NOMO-1 (cell line): Measurements from ENCODE around the gene ADAMTS2.

Experiments
- DNase-seq, 2 experiments: peaks; one replicate each; lab custom pipeline; 2025; ENCODE audit not compliant: unreplicated experiment in 2 of 2; lab: John Stamatoyannopoulos, UW

ADAMTS2 gene

DNA sequence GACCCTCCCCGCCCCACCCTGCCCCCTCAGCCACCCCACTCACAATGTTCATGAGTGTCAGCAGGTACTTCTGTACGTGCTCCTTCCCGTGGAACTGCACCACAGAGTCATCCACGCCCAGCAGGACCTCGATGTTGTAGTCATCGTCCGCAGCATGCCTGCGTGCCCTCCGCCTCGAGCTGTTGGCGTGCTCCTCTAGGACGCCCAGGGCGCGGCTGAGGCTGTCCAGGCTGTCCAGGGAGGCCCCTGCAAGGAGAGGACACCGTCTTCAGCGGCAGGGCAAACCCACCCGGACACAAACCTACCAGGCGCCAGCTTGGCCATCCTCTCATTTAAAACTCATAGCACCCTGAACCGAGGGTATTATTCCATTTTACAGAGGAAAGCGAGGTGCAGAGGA, 137.8 kb downstream of the ADAMTS2 start:
- DNase-seq: no peak

DNA sequence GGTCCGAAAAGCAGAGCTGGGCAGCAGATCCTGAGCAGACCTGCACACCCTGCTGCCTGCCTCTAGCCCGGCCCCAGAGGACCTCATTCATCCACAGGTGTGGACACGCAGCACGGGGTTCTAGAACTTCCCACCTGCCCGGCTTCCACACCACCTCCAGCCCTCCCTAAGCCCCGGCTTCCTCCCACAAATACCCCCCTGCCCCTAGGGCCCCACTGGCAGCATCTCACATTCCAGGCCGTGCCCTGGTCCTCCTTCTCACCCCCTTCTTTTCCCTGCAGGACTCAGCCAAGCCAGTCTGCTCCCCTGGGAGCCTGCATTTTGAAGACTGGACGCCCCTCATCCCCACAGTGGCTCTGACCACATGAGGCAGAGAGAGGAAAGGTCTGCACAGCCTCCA, 138.9 kb downstream of the ADAMTS2 start:
- no peak for DNase-seq

DNA sequence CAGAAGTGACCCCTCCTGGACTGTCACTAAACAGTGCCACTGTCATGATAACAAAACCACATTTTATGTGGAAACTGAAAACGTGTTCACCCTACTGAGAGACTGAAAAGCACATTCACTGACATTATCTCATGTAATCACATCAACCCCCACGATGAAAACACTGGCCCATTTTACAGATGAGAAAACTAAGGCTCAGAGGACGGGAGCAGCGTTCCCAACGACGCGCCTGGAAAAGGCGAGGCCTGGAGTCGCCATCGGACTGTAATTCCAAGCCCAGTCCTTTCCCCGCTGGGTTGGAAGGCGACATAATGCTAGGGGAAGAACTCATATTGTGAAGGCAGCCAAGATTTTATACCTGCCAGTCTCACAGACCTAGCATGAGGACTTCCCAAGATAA, 140.0 kb downstream of the ADAMTS2 start:
- no peak for DNase-seq

DNA sequence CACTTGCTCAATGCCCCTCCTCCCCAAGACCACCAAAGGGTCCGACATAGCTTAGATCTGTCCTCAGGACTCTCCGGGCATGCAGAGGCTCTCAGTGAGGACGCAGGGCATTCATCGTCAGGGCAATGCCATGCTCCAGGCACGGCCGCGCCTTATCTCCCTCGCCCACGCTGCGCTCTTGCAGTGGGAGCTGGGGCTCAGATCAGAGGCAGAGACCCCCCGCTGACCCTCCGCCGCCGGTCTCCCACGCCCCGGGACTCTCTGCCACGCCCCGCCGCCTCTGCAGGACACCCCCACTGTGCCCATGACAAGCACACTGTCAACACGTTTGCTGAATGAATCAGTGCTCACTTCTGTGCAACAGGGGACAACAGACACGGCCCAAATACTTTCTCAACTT, 140.7 kb downstream of the ADAMTS2 start:
- no peak for DNase-seq

DNA sequence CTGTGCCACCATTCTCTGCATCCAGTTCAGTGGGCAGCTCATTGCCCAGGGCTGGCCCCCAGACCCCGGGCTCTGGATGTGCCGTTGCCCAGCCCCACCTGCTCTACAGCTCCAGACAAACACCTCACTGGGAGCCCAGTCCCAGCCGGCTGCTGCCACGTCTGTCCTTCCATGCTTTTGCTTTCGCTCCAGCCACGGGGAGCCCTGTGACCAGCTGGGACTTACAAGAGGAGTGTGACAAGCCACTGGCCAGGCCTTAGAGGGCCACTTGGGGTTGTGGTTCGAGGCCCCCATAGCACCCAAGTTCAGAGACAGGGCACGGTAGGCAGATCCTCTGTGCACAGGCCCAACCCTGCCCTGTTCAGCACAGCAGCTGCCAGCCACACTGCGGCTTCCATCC, 142.0 kb downstream of the ADAMTS2 start:
- DNase-seq: no peak

DNA sequence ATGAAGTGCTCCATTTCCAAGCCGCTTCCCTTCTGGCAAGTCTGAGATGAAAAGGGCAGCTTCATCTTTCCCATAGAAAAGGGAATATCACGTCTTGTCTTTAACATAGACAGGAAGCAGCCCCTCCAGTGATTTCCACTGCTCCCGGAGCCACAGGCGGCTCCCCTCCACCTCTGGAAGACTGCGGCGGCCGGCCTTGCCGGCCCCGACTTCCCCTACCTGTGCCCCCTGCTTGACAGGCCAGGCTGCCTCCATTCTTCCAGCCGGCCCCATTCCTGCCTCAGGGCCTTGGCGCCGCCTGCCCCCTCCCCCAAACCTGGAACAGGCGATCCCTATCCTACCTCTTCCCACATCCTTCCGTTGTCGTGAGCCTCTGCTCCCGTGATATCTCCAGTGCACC, 143.3 kb downstream of the ADAMTS2 start:
- DNase-seq: no peak

DNA sequence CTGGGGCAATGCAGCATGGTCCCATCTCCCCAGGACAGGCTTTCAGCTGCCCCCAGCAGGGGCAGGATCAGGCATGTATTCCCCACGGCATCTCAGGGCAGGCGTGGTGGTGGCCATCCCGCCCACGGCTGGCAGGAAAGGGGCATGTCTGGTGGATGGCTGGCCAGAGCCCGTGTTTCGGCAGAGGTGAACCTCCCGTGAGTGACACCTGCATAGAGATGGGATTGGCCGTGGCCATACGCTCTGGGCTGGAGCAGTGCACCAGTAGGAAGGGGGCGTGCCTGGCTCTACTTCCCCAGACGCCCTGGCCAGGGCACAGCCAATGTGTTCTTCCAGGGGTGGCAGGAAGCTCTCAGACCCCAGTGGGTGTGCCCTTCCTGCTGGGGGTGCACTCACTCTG, 146.0 kb downstream of the ADAMTS2 start:
- DNase-seq: no peak

DNA sequence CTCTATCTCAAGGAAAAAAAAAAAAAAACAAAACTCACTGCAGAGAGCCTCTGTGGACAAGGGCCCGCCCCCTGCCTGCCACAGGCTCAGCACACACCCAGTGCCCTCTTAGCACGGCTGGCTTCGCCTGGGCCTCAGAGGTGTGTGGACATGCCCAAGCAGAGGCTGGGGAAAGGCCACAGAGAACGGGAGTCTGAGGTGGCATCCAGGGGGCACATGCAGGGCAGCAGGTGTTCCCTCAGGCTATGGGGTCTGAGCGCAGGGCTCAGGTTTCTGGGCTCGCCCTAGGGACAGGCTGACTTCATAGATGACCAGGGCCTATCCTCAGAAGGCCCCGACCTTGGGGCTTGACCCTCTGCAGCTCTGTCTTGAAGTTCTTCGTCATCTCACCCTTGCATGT, 146.4 kb downstream of the ADAMTS2 start:
- DNase-seq: no peak

DNA sequence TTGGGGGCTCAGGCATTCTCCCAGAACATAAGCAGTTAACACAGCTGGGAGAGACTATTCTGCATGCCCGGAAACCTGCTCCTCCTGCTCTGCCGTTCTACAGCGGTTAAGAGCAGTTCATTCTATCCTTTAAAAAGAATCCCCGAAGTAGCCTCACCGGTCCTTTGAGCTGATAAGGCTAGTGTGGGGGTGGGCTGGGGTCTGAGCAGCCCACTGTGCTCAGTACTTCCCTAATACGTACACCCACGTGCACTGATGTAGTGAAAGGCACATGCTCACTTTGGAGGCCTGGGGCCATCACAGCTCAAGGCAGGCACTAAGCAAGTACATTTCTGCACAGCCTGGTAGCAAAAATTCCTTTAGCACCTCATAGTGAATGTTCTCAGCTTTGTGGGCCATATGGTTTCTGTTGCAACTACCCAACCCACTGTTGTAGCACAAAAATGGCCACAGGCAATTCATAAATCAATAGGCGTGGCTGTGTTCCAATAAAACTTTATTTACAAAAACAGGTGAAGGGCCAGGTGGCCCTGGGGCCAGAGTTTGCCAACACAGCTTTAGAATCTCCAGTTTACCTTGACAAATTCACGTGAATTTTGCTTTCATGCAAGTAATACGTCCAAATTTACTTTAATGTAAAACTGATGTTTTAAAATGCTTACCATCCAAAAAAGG, 148.7 kb downstream of the ADAMTS2 start:
- DNase-seq: no peak

DNA sequence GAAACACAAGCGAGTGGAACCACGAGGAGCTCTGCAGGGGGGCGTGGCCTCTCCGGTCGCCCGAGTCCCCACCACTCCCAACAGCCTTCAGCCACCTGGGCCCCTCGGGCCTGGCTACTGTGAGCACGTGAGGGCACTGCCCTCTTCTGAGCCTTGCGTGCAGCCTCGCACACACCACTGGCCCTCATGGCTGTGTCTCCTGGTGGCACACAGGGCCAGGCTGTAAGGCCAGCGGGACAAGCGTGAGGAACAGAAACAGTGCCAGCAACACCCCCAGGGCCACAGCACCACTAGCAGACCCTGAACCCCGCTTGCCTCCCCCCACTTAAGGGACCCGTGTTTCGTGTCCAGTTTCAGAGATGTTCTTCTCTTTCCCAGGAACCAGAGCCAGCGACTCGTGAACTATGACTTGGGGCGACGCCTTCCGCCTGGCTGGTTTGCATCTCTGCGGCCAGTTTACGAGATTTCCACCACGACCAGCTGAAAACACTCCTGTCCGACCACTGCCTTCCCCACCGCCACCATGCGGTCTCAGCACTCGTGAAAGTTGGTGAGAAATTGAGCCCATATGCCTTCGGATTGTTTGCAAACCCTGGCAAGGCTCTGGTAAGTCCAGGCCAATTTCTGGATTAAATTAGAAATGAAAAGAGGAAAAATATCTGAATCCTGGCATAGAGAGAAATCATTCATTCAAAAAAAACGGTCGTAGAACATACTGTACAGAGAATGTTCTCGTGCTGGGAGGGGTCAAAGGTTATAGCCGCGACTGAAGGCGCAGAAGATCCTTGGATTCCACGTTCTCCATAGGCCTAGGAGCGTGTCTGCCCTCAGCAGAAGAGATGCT, 149.5 kb downstream of the ADAMTS2 start:
- DNase-seq: no peak

DNA sequence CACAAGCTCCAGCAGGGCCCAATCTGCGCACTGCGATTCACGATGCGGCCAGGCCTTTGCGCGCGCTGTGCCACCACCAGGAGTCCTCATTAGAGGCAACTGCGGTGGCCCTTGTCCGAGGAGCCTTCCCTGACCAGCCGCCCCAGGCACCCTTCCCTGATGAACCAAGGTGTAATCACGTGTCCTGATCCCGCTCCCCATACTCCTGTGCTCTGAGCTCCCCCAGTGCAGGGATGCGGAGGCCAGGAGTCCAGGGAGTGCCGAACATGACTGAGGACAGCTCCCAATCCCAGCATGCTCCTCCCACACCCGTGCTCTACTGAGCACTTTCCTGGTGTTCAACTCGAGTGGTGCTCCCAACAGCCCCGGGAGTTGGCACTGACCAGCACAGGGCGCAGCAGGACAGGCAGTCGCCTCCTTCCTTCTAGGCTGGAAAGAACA, 150.3 kb downstream of the ADAMTS2 start:
- no peak for DNase-seq

DNA sequence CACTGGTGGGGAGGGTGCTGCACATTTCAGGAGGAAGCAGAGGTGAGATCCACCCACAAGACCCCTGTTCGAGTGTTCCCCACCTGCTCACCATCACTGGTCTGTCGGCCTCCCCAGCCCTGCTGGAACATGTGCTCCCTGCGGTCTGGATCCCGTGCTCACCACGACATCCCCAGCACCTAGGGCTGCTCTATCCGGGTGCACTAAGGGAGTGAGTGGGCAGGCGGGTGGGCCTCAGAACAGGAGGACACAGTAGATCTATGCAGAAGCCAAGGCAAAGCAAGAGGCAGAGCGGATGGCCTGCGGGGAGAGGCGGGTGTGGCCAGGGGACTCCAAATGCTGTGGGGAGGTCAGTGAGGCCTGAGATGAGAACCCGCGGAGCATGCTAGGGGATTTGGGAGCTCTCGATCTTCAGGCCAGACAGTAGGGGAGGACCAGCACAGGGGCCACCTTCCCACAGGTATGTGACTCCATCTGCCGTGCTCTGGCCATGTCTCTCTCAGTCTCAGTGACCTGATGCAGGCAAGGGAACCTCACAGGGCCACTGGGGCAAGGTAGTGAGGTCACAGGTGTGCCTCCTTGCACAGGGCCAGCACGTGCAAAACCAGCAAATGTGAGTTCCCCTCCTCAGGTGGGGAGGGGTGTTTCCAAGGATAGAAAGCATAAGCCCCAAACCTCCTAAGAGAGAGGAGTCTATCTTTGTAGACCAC, 150.9 kb downstream of the ADAMTS2 start:
- no peak for DNase-seq

DNA sequence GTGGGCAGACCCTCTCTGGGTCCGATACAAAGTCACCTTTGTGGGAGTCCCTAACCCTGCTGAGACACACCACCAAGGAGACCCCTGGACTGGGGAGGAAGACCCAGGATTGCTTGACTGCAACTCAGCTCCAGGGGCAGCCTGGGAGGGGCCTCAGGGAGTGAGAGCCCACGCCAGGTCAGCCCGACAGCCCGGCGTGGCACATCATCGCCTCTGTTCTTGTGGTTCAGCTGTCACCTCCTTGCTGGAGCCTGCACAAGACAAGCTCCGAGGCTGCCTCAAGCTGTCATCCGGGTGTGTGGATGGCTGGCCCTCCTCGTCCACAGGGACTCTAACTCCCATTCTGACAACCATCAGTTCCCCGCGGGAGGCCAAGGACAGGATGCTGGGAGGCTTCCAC, 151.5 kb downstream of the ADAMTS2 start:
- no peak for DNase-seq

DNA sequence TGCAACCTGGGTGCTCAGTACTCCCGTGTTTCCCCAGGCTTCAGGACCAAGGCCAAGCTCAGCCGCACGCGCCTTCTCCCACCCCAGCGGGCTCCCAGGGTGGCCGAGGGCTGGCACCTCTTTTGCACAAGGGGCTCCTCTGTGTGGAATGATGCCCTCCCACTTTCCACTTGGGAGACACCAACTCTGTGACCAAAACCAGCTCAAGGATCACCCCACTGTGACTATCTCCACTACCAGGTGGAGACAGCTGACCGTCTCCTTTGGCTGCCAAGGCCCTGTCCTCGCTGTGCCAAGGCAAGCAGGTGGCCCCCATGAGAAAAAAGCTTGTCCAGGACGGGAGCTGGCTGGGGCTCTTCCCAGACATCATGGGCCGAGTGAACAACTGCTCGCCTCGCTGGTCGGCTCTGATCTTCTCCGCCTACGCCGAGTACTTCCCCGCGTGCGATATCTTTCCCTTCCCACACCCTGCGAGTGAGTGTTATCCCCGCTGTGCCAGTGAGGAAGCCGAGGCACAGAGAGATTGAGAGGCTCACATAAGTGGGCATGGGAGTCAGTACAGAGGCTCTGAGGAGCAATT, 152.3 kb downstream of the ADAMTS2 start:
- no peak for DNase-seq

DNA sequence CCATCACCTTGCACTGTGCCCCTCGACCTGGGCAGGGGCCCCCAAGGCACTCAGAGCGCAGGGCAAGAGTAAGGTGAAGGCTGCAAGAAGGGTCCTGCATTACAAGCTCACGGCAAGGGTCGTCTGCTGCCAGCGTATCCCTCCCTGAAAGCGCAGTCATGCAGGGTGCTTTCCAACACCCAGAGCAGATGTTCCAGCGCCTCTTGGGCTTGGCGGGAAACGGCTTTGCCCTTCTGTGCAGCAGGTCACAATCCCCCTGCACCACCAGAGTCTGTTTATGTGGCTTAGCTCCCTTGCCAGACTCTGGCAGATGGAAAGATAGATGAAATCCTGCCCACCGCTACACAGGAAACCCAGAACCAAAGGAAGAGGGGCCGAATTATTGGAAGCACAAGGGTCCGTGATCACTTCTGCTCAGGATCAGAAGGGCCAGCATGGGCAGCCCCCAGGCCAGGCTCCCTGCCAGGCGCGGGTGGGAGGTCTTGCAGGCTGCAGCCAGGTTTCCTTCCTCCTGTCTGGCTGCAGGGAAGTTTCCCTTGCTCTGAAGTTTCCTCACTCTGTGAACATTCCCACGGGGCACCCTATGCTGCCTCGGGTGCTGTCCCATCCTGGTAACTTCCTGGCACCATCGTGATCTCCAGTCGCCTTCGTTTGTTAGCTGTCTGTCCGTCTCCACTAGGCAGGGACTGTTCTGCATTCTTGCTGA, 152.9 kb downstream of the ADAMTS2 start:
- DNase-seq: no peak

DNA sequence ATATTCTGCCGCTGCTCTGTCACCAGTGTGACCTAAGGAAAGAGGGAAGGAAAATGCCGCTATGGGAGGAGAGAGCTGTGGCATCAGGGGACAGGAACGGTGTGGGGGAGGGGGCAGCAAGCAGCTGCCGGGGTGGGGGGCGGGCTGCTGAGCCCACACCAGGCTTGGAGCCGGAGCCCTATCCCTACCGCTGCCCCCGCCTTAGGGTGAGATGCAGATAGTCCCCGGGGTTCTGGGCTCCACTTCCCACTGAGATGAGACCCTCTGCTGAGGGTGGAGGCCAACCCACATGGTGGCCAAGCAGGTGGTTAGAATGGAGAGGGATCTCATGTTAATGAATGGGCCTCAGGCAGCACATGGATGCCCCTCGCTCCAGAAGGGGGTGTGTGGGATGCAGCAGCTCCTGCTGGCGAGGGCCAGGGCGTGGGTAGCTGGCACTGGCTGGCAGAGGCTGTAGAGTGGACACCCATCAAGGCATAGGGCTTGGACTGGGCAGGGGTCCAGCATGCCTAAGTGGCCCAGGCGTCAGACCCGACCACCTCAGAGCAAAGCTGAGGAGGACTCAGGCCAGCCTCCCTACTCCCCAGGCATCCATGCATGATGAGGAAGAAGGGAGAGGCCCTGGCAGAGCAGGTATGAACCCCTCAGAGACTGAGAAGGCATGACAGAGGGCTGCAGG, 153.6 kb downstream of the ADAMTS2 start:
- no peak for DNase-seq

DNA sequence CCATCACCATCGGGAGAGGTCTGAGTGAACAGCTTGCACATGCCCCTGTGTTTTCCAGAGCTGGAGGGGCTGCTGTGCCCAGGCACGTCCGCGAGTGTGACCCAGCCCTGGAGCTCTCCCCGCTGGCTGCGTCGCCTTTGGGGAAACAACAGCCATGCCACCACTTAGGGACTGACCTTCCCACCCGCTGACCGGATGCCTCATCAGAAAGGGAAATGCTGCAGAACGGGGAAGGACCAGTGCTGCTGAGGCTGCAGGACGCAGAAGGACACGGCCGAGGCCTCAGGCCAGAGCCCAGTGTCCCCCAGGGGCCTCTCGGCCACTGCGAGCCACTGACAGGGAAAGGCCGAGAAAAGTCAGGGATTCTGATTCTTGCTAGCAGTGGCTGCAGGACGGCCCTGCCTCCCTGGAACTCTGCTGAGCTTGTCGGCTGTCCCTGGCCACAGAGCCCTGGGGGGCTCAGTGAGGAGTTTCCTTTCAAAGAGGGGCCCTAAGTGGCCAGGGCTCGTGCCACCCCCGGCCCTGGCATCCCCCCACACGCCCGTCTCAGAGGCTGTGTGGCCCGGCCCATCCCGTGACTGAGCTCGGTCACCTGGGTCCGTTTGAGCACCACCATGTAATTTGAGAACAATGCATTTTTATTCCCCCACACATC, 154.3 kb downstream of the ADAMTS2 start:
- DNase-seq: no peak

DNA sequence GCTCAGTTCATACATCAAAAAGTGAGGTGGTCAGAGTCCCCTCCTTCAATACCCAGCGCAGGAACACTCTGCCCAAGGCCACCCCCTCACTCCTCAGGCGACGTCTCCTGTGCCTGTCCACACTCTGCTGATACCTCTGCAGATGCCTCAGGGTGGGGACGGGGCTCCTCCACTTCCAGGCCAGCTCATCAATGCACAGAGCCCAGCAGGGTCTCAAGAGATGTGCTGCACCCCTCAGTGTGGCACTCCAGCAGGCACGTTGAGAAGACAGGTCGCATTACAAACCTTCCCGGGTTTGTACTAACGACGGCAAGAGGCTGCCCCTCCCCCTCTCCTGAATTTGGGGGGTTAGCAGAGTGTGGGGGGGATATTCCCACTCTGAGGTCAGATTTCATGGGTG, 156.6 kb downstream of the ADAMTS2 start:
- DNase-seq: no peak

DNA sequence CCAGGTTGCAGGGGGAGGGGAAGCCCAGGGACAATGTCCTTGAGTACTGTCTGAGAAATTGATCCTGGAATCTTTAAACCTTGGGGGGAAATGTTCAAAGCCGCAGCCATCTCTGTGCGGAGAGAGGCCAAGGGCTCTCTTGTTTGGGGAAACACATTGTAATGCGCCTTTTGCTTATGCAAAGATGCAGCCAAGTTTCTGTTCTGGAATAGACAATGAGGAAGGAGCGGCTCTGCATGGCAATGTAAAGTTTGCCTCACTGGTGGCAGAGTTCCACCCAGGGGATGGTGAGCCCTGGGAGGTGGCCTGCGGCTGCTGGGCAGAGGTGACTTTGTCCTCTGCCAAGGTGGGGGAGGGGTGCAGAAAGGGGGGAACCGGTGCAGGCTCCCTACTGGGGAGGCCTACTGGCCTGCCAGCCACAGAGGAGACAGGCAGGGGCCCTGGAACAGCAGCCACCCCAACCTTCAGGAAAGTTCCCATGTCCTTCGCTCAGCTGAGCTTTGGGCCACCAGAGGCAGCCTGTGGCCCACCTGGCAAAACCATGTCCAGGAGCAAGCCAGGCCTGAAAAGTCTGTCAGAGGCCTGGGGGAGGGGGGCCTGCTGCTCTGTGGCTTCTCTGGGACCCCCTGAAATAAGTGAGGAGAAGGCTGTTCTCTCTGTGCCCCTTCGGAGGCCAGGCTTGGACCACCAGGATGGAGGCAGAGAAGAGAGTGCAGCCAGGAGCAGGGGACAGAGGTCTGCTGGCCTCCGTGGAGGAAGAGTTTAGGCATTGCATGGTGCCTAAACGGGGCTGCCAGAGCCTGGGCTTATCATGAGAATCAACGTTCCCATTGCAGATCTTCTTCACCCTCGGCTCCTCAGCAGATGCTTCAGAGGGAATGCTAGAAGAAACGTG, 157.3 kb downstream of the ADAMTS2 start:
- DNase-seq: no peak
